ENCODE results near the gene DOCK4. TPM values are rescaled to one million over a fixed set of nuclear protein-coding genes. Genes with fewer than 3 reads are reported as not detected.
A peak's percentile ranks its signal among the peaks of the same experiment; 100 is the strongest.

DOCK4 gene
- total and polyA plus RNA-seq, 4 donors = 2.9 to 94.3 (median 20.0) TPM

GRCh38 chr7:111866787-111867186 is 339.4 kb downstream of the DOCK4 start:
- no peak for DNase-seq
- no peaks in the 10 kb centered on the region for H3K36me3 ChIP-seq (ENCODE audit: control insufficient read depth in 1 of 2, insufficient read depth in 2 of 2, low read length in 1 of 2)
- no peaks in the 10 kb centered on the region for H3K27me3 ChIP-seq (ENCODE audit: control insufficient read depth in 1 of 2, insufficient read depth in 2 of 2, low read length in 1 of 2)
- WGBS, 2 donors = 85 to 88% methylated on average over 2 of the region's 2 CpGs
- H3K9me3 ChIP-seq (ENCODE audit: control insufficient read depth, low read length) = no peaks in the 10 kb centered on the region
- peaks cover 3% of the 10 kb centered on the region in 2 donors for H3K4me1 ChIP-seq (ENCODE audit: control insufficient read depth in 1 of 2, insufficient read depth in 2 of 2, low read length in 2 of 2)
- no peak overlapping the region for H3K27ac ChIP-seq (ENCODE audit: low read depth in 1 of 2, low read length in 2 of 2)
- H3K4me3 ChIP-seq (ENCODE audit: low read length in 2 of 2) = no peak overlapping the region
- intact Hi-C loops (cut with DNase I) = no loop called here
- ATAC-seq (ENCODE audit: low FRiP score) = no peak

- peaks cover 3% of the 10 kb centered on the region in 2 donors for H3K4me1 ChIP-seq (ENCODE audit: control insufficient read depth in 1 of 2, insufficient read depth in 2 of 2, low read length in 2 of 2)
- H3K27ac ChIP-seq (ENCODE audit: low read depth in 1 of 2, low read length in 2 of 2) = no peak overlapping the region
- no peak for DNase-seq
- WGBS, 2 donors = 15 to 26% methylated on average over 1 of the region's 1 CpG
- H3K27me3 ChIP-seq (ENCODE audit: control insufficient read depth in 1 of 2, insufficient read depth in 2 of 2, low read length in 1 of 2) = no peaks in the 10 kb centered on the region
- intact Hi-C loops (cut with DNase I) = no loop called here
- H3K4me3 ChIP-seq (ENCODE audit: low read length in 2 of 2) = no peak overlapping the region
- H3K36me3 ChIP-seq (ENCODE audit: control insufficient read depth in 1 of 2, insufficient read depth in 2 of 2, low read length in 1 of 2) = no peaks in the 10 kb centered on the region
- ATAC-seq (ENCODE audit: low FRiP score) = no peak
- no peaks in the 10 kb centered on the region for H3K9me3 ChIP-seq (ENCODE audit: control insufficient read depth, low read length)
These were observed 340.8 kb downstream of the DOCK4 start for GRCh38 chr7:111865430-111865829.

- Histone ChIP-seq H3K27ac (ENCODE audit: low read depth in 1 of 2, low read length in 2 of 2) (no peak overlapping the region), H3K27me3 (ENCODE audit: control insufficient read depth in 1 of 2, insufficient read depth in 2 of 2, low read length in 1 of 2) (no peaks in the 10 kb centered on the region), H3K4me1 (ENCODE audit: control insufficient read depth in 1 of 2, insufficient read depth in 2 of 2, low read length in 2 of 2) (peaks cover 3% of the 10 kb centered on the region in 2 donors), H3K36me3 (ENCODE audit: control insufficient read depth in 1 of 2, insufficient read depth in 2 of 2, low read length in 1 of 2) (no peaks in the 10 kb centered on the region), H3K4me3 (ENCODE audit: low read length in 2 of 2) (no peak overlapping the region), H3K9me3 (ENCODE audit: control insufficient read depth, low read length) (no peaks in the 10 kb centered on the region)
- 48 to 50% methylated on average over 8 of the region's 8 CpGs for WGBS, 2 donors
- intact Hi-C loops (cut with DNase I) = no loop called here
- no peak for DNase-seq
- ATAC-seq (ENCODE audit: low FRiP score) = no peak
These were observed 341.8 kb downstream of the DOCK4 start for GRCh38 chr7:111864291-111864976.

GRCh38 chr7:111863269-111863668 is 342.9 kb downstream of the DOCK4 start:
- H3K9me3 ChIP-seq (ENCODE audit: control insufficient read depth, low read length) = no peaks in the 10 kb centered on the region
- H3K36me3 ChIP-seq (ENCODE audit: control insufficient read depth in 1 of 2, insufficient read depth in 2 of 2, low read length in 1 of 2) = no peaks in the 10 kb centered on the region

GRCh38 chr7:111860248-111860647 is 346.0 kb downstream of the DOCK4 start:
- no peaks in the 10 kb centered on the region for H3K27me3 ChIP-seq (ENCODE audit: control insufficient read depth in 1 of 2, insufficient read depth in 2 of 2, low read length in 1 of 2)
- H3K4me1 ChIP-seq (ENCODE audit: control insufficient read depth in 1 of 2, insufficient read depth in 2 of 2, low read length in 2 of 2) = peaks cover 3% of the 10 kb centered on the region in 2 donors
- intact Hi-C loops (cut with DNase I) = no loop called here
- no peak overlapping the region for H3K27ac ChIP-seq (ENCODE audit: low read depth in 1 of 2, low read length in 2 of 2)
- no peaks in the 10 kb centered on the region for H3K9me3 ChIP-seq (ENCODE audit: control insufficient read depth, low read length)
- H3K36me3 ChIP-seq (ENCODE audit: control insufficient read depth in 1 of 2, insufficient read depth in 2 of 2, low read length in 1 of 2) = no peaks in the 10 kb centered on the region
- 88 to 95% methylated on average over 6 of the region's 6 CpGs for WGBS, 2 donors
- H3K4me3 ChIP-seq (ENCODE audit: low read length in 2 of 2) = no peak overlapping the region
- DNase-seq (no peak), ATAC-seq (ENCODE audit: low FRiP score) (no peak)

More at GRCh38 chr7:111863269-111863668, 342.9 kb downstream of the DOCK4 start:
- no peak overlapping the region for H3K4me3 ChIP-seq (ENCODE audit: low read length in 2 of 2)
- H3K4me1 ChIP-seq (ENCODE audit: control insufficient read depth in 1 of 2, insufficient read depth in 2 of 2, low read length in 2 of 2) = peaks cover 3% of the 10 kb centered on the region in 2 donors
- ATAC-seq (ENCODE audit: low FRiP score) (no peak), DNase-seq (no peak)
- intact Hi-C loops (cut with DNase I) = no loop called here
- no peaks in the 10 kb centered on the region for H3K27me3 ChIP-seq (ENCODE audit: control insufficient read depth in 1 of 2, insufficient read depth in 2 of 2, low read length in 1 of 2)
- H3K27ac ChIP-seq (ENCODE audit: low read depth in 1 of 2, low read length in 2 of 2) = no peak overlapping the region
- WGBS, 2 donors = 73 to 81% methylated on average over 7 of the region's 7 CpGs

- Histone ChIP-seq H3K27me3 (ENCODE audit: control insufficient read depth in 1 of 2, insufficient read depth in 2 of 2, low read length in 1 of 2) (no peaks in the 10 kb centered on the region), H3K36me3 (ENCODE audit: control insufficient read depth in 1 of 2, insufficient read depth in 2 of 2, low read length in 1 of 2) (no peaks in the 10 kb centered on the region), H3K9me3 (ENCODE audit: control insufficient read depth, low read length) (no peaks in the 10 kb centered on the region), H3K27ac (ENCODE audit: low read depth in 1 of 2, low read length in 2 of 2) (no peak overlapping the region), H3K4me1 (ENCODE audit: control insufficient read depth in 1 of 2, insufficient read depth in 2 of 2, low read length in 2 of 2) (no peaks in the 10 kb centered on the region), H3K4me3 (ENCODE audit: low read length in 2 of 2) (no peak overlapping the region)
- intact Hi-C loops (cut with DNase I) = loop anchor here (5.0 to 10.0 kb wide), 2 partner anchors 91 to 636 kb away; no protein-coding TSS in a partner anchor
- DNase-seq (no peak), ATAC-seq (ENCODE audit: low FRiP score) (no peak)
- WGBS, 2 donors = 95 to 96% methylated on average over 3 of the region's 3 CpGs
These were observed 347.9 kb downstream of the DOCK4 start for GRCh38 chr7:111858331-111858730.

- ATAC-seq (ENCODE audit: low FRiP score) (no peak), DNase-seq (no peak)
- H3K4me3 ChIP-seq (ENCODE audit: low read length in 2 of 2) = no peak overlapping the region
- H3K27me3 ChIP-seq (ENCODE audit: control insufficient read depth in 1 of 2, insufficient read depth in 2 of 2, low read length in 1 of 2) = no peaks in the 10 kb centered on the region
- H3K27ac ChIP-seq (ENCODE audit: low read depth in 1 of 2, low read length in 2 of 2) = no peak overlapping the region
- 41 to 45% methylated on average over 5 of the region's 5 CpGs for WGBS, 2 donors
- H3K4me1 ChIP-seq (ENCODE audit: control insufficient read depth in 1 of 2, insufficient read depth in 2 of 2, low read length in 2 of 2) = no peaks in the 10 kb centered on the region
- H3K9me3 ChIP-seq (ENCODE audit: control insufficient read depth, low read length) = no peaks in the 10 kb centered on the region
- intact Hi-C loops (cut with DNase I) = loop anchor here (5.0 to 10.0 kb wide), 2 partner anchors 89 to 639 kb away; no protein-coding TSS in a partner anchor
- no peaks in the 10 kb centered on the region for H3K36me3 ChIP-seq (ENCODE audit: control insufficient read depth in 1 of 2, insufficient read depth in 2 of 2, low read length in 1 of 2)
These were observed 350.4 kb downstream of the DOCK4 start for GRCh38 chr7:111855842-111856227.

- ATAC-seq (ENCODE audit: low FRiP score) = peak; percentile 71
- intact Hi-C loops (cut with DNase I) = loop anchor here (5.0 to 10.0 kb wide), 2 partner anchors 88 to 640 kb away; no protein-coding TSS in a partner anchor
- Histone ChIP-seq H3K27ac (ENCODE audit: low read depth in 1 of 2, low read length in 2 of 2) (no peak overlapping the region), H3K36me3 (ENCODE audit: control insufficient read depth in 1 of 2, insufficient read depth in 2 of 2, low read length in 1 of 2) (no peaks in the 10 kb centered on the region), H3K9me3 (ENCODE audit: control insufficient read depth, low read length) (no peaks in the 10 kb centered on the region), H3K4me1 (ENCODE audit: control insufficient read depth in 1 of 2, insufficient read depth in 2 of 2, low read length in 2 of 2) (no peaks in the 10 kb centered on the region), H3K4me3 (ENCODE audit: low read length in 2 of 2) (no peak overlapping the region), H3K27me3 (ENCODE audit: control insufficient read depth in 1 of 2, insufficient read depth in 2 of 2, low read length in 1 of 2) (no peaks in the 10 kb centered on the region)
- DNase-seq = no peak
- WGBS, 2 donors = 42 to 49% methylated on average over 4 of the region's 4 CpGs
These were observed 350.9 kb downstream of the DOCK4 start for GRCh38 chr7:111855161-111855841.
